Thymus (tissue), 11 donors: Measurements from ENCODE around the gene LAIR1. TPM values are rescaled to one million over a fixed set of nuclear protein-coding genes. Genes with fewer than 3 reads are reported as not detected.
"Not testable (repeated sequence)": the region's sequence is repeated elsewhere in the genome, so short reads cannot be mapped to it uniquely, and the experiment has no call there.

Source experiments
- DNase-seq, 9 donors: peaks; one replicate each; pipeline ENCODE4 v3.0.0-alpha.2; 2013; ENCODE audit warnings: low spot score in 9 of 9, low read depth in 6 of 9, missing footprints in 1 of 9
- H3K27ac ChIP-seq, 2 donors: one replicate each; pipeline ENCODE4 v1.5.1; 2013; ENCODE audit warnings: control low read depth in 1 of 2, low read depth in 1 of 2, low read length in 1 of 2, mild to moderate bottlenecking in 1 of 2, moderate library complexity in 1 of 2
- H3K27me3 ChIP-seq, 2 donors: one replicate each; pipeline ENCODE4 v1.5.1; 2013; ENCODE audit warnings: low read length in 1 of 2; ENCODE audit not compliant: control insufficient read depth in 2 of 2, insufficient read depth in 1 of 2
- H3K36me3 ChIP-seq, 2 donors: one replicate each; pipeline ENCODE4 v1.5.1; 2013; ENCODE audit warnings: low read length in 1 of 2, mild to moderate bottlenecking in 1 of 2, moderate library complexity in 1 of 2; ENCODE audit not compliant: control insufficient read depth in 2 of 2, insufficient read depth in 2 of 2
- H3K4me1 ChIP-seq, 2 donors: one replicate each; pipeline ENCODE4 v1.5.1; 2013; ENCODE audit warnings: low read length in 2 of 2; ENCODE audit not compliant: control insufficient read depth in 2 of 2, insufficient read depth in 2 of 2
- H3K4me3 ChIP-seq, 2 donors: one replicate each; pipeline ENCODE4 v1.5.1; 2013; ENCODE audit warnings: low read length in 2 of 2, control low read depth in 1 of 2, mild to moderate bottlenecking in 1 of 2
- H3K9me3 ChIP-seq, 2 donors: one replicate each; pipeline ENCODE4 v1.5.1; 2013; ENCODE audit warnings: low read length in 1 of 2, mild to moderate bottlenecking in 1 of 2; ENCODE audit not compliant: control insufficient read depth in 2 of 2, insufficient read depth in 1 of 2
- WGBS: extraction: QIAGEN DNeasy Blood & Tissue Kit; methylation state at CpG from one replicate; pipeline ENCODE4 v1.1.7; 2013; 5-methylcytosine and 5-hydroxymethylcytosine counted together
- polyA plus RNA-seq: library from polyadenylated mRNA; stranded (reverse); fragments of 200-250 nt; gene quantifications from one replicate; pipeline ENCODE4 v1.2.3, GENCODE V29; 2013
- total RNA-seq: library from RNA; stranded (reverse); fragments of 120-200 nt; gene quantifications from one replicate; pipeline ENCODE4 v1.2.4, GENCODE V29; 2013
- donor health status: healthy.

LAIR1 gene
- total and polyA plus RNA-seq, 2 donors = 127 to 128 TPM

GRCh38 chr19:54371453-54371852, 6.7 kb upstream of the LAIR1 start:
- H3K27me3 ChIP-seq, DNase-seq, H3K9me3 ChIP-seq, H3K27ac ChIP-seq, H3K36me3 ChIP-seq: not testable (repeated sequence)
- Histone ChIP-seq H3K4me1 (peaks cover 19 to 56% of the 10 kb centered on the region in 2 donors), H3K4me3 (peak overlapping the region in 1 of 2 donors; percentile 10)
- 95% methylated on average over 5 of the region's 5 CpGs for WGBS

- H3K27me3 ChIP-seq, H3K36me3 ChIP-seq, H3K9me3 ChIP-seq: not testable (repeated sequence)
- peak in 3 of 9 donors; percentile 69 to 88 (median 75) for DNase-seq
- Histone ChIP-seq H3K4me3 (peak overlapping the region; percentile 46 to 91), H3K27ac (peak overlapping the region; percentile 52 to 75), H3K4me1 (peaks cover 12 to 54% of the 10 kb centered on the region in 2 donors)
- WGBS = 3% methylated on average over 8 of the region's 10 CpGs
These were observed 5.7 kb upstream of the LAIR1 start for GRCh38 chr19:54370434-54370796.

GRCh38 chr19:54369688-54370433, 5.1 kb upstream of the LAIR1 start:
- peak overlapping the region; percentile 86 to 95 for H3K27ac ChIP-seq
- peak in 1 of 9 donors; percentile 67 for DNase-seq
- H3K4me3 ChIP-seq = peak overlapping the region; percentile 74 to 91
- H3K36me3 ChIP-seq, H3K27me3 ChIP-seq, H3K9me3 ChIP-seq: not testable (repeated sequence)
- WGBS = 4% methylated on average over 15 of the region's 19 CpGs
- peaks cover 12 to 51% of the 10 kb centered on the region in 2 donors for H3K4me1 ChIP-seq

DNA sequence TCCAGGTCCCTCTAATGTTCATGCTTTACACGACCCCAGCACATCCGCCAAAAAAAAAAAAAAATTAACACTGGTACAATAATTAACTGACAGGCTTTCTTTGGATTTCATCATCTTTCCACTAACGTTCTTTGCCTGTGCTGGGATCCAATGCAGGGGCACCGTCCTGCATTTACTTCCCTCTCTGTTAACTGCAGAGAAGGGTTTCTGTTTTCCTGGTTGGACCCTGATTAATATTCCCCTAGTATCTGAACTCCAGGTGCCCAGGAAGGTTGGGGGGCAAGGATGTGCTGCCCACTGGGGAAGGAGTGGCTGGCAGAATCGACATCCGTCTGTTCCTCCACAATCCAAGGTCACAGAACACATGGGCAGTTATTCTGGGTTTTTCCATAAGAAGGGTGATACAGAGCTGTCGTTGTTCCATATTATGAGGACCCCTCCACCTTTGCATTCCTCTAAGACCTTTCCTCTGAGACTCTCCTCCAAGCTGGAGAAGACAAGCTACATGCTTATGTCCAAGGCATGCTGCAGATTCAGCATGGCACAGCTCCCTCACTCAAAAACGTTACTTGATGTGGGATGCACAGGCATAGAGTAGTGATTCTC, 4.5 kb upstream of the LAIR1 start:
- Histone ChIP-seq H3K27me3 (peaks cover 0 to 2% of the 10 kb centered on the region in 2 donors), H3K4me1 (peaks cover 12 to 45% of the 10 kb centered on the region in 2 donors), H3K4me3 (peak overlapping the region; percentile 74 to 91), H3K36me3 (peaks cover 4 to 5% of the 10 kb centered on the region in 2 donors), H3K27ac (peak overlapping the region; percentile 86 to 95), H3K9me3 (no peaks in the 10 kb centered on the region)
- 3% methylated on average over 8 of the region's 8 CpGs for WGBS
- DNase-seq = peak in 1 of 9 donors; percentile 49

DNA sequence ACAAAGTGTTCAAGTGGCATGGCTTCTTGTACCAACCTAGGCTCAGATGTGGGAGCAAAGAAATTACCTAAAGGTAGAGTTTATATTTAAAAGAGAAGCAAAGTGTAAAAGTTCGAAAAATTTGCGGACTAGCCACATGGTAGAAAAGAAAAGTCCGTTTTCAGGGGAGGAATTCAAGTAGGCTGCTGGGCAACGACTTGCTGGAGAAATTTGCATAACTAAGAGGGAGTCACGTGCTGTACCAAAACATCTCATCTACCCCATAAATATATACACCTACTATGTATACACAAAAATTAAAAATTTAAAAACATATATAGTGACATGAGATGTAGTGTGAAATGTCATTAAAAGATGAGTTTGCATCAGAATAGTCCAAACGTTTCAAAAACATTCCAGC, 2.1 kb upstream of the LAIR1 start:
- peak overlapping the region; percentile 54 to 82 for H3K4me3 ChIP-seq
- H3K4me1 ChIP-seq = peaks cover 10 to 34% of the 10 kb centered on the region in 2 donors
- H3K9me3 ChIP-seq = no peaks in the 10 kb centered on the region
- 31% methylated on average over 6 of the region's 6 CpGs for WGBS
- peaks cover 9 to 17% of the 10 kb centered on the region in 2 donors for H3K36me3 ChIP-seq
- no peak for DNase-seq
- H3K27me3 ChIP-seq = peaks cover 0 to 2% of the 10 kb centered on the region in 2 donors
- peak overlapping the region; percentile 45 to 64 for H3K27ac ChIP-seq

DNA sequence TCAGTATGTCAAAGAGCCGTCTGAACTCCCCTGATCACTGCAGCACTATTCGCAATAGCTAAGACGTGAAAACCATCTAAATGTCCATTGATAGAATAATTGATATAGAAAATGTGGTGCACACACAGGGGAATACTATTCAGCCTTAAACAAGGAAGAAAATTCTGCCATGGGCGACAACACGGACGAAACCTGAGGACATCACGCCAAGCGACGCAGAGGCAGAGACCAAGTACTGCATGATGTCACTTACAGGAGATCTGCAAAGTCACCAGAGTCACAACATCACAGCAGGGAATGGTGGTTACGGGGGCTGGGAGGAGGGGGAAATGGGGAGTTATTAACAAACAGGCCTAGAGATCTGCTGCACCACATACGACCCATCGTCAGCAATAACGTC, 1.1 kb upstream of the LAIR1 start:
- peak overlapping the region in 1 of 2 donors; percentile 88 for H3K27ac ChIP-seq
- 50% methylated on average over 13 of the region's 13 CpGs for WGBS

GRCh38 chr19:54361680-54362422, 2.9 kb downstream of the LAIR1 start:
- not testable (repeated sequence) for H3K9me3 ChIP-seq, DNase-seq, H3K27me3 ChIP-seq
- Histone ChIP-seq H3K4me1 (peaks cover 7 to 32% of the 10 kb centered on the region in 2 donors), H3K4me3 (peak overlapping the region in 1 of 2 donors; percentile 30), H3K36me3 (peaks cover 28 to 31% of the 10 kb centered on the region in 2 donors), H3K27ac (peak overlapping the region in 1 of 2 donors; percentile 17)
- 36% methylated on average over 6 of the region's 10 CpGs for WGBS

More for the DNA sequence above, 1.1 kb upstream of the LAIR1 start:
- Histone ChIP-seq H3K4me1 (peaks cover 5 to 31% of the 10 kb centered on the region in 2 donors), H3K36me3 (peaks cover 13 to 20% of the 10 kb centered on the region in 2 donors), H3K4me3 (peak overlapping the region; percentile 82 to 84)
- not testable (repeated sequence) for H3K27me3 ChIP-seq, H3K9me3 ChIP-seq, DNase-seq

DNA sequence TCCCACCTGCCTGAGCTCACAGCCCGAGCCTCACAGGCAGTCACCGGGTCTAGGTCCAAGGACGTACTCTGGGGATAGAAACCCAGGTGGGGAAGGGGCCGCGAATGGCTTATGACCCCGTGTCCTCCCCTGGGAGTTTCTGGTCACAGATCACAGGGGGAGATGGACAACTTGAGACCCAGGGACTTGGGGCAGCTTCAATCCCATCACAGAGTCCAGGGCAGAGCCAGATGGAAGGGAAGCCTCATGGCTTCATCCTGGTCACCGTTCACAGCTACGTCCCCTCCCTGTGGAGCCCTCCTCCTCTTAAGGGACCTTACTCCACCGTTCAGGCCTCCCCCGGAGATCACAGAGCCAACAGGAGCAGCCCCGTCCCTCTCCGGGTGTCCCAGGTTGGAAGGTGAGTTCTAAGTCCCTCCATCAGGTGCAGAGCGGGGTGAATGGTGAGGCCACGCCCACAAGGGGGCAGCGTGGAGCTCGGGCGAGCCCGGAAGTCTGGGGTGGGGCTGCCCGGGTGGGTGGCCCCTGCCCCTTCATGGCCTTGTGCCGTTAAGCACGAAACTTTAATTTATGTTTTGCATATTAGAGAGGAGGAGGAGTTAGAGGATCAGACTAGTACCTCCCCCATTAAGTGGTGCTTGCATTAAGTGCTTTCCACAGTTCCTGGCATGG, 5.4 kb downstream of the LAIR1 start:
- not testable (repeated sequence) for H3K27me3 ChIP-seq, H3K9me3 ChIP-seq, DNase-seq, H3K4me3 ChIP-seq, H3K27ac ChIP-seq
- 33% methylated on average over 14 of the region's 21 CpGs for WGBS
- H3K36me3 ChIP-seq = peaks cover 48 to 52% of the 10 kb centered on the region in 2 donors
- H3K4me1 ChIP-seq = peaks cover 7 to 24% of the 10 kb centered on the region in 2 donors
